IMR-90 (cell line): ENCODE data around the gene FOXC2.

Source experiments
- CEBPB ChIP-seq: IDR thresholded peaks from 2 replicates; pipeline ENCODE4 v1.6.1; 2012; ENCODE audit warnings: low read depth, low read length, improper control_type of control experiment
- CHD1 ChIP-seq: IDR thresholded peaks from 2 replicates; pipeline ENCODE4 v1.6.1; 2012; ENCODE audit warnings: low read depth, low read length, improper control_type of control experiment
- FOS ChIP-seq: fragments of 150-350 bp; IDR thresholded peaks from 2 replicates; pipeline ENCODE4 v1.6.1; 2016; ENCODE audit warnings: low read depth, low read length
- MAZ ChIP-seq: IDR thresholded peaks from 2 replicates; pipeline ENCODE4 v1.6.1; 2012; ENCODE audit warnings: low read depth, mild to moderate bottlenecking, low read length, improper control_type of control experiment, moderate library complexity, borderline replicate concordance
- POLR2A ChIP-seq: IDR thresholded peaks from 2 replicates; pipeline ENCODE4 v1.6.1; 2012; ENCODE audit warnings: mild to moderate bottlenecking, low read depth, low read length
- RAD21 ChIP-seq: IDR thresholded peaks from 2 replicates; pipeline ENCODE4 v1.6.1; 2012; ENCODE audit warnings: low read length, improper control_type of control experiment
- RCOR1 ChIP-seq: IDR thresholded peaks from 2 replicates; pipeline ENCODE4 v1.6.1; 2012; ENCODE audit warnings: mild to moderate bottlenecking, low read length, improper control_type of control experiment; ENCODE audit not compliant: insufficient replicate concordance
- SMC3 ChIP-seq: fragments of 150-350 bp; IDR thresholded peaks from 2 replicates; pipeline ENCODE4 v1.6.1; 2016; ENCODE audit warnings: low read depth, mild to moderate bottlenecking, antibody characterized with exemption, low read length, moderate library complexity
- TF ChIP-seq, protein P1 (sequence below): conservative IDR thresholded peaks from 2 replicates; pipeline ENCODE4 v1.5.1; 2012; ENCODE audit warnings: mild to moderate bottlenecking, low read depth, low read length, improper control_type of control experiment
- TF ChIP-seq, protein P2 (sequence below): fragments of 150-350 bp; IDR thresholded peaks from 2 replicates; pipeline ENCODE4 v1.6.1; 2016; ENCODE audit warnings: low read depth, mild to moderate bottlenecking, low read length, moderate library complexity, borderline replicate concordance

DNA sequence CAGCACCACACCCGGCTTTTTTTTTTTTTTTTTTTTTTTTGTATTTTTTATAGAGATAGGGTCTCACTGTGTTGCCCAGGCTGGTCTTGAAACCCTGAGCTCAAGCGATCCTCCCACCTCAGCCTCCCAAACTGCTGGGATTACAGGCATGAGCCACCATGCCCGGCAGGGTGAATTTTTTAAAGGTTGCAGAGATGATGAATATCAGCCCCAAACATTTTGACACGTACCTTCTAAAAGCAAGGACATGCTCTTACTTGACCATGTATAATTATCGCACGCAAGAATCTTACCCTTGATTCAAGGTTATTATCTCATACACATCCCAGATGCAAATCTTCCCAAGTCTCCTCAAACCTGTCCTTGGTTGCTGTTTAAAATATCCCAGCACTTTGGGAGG is 4.3 kb upstream of the FOXC2 start:
- TF ChIP-seq SMC3, result no peak
- TF ChIP-seq POLR2A, result no peak
- TF ChIP-seq, protein P1, sequence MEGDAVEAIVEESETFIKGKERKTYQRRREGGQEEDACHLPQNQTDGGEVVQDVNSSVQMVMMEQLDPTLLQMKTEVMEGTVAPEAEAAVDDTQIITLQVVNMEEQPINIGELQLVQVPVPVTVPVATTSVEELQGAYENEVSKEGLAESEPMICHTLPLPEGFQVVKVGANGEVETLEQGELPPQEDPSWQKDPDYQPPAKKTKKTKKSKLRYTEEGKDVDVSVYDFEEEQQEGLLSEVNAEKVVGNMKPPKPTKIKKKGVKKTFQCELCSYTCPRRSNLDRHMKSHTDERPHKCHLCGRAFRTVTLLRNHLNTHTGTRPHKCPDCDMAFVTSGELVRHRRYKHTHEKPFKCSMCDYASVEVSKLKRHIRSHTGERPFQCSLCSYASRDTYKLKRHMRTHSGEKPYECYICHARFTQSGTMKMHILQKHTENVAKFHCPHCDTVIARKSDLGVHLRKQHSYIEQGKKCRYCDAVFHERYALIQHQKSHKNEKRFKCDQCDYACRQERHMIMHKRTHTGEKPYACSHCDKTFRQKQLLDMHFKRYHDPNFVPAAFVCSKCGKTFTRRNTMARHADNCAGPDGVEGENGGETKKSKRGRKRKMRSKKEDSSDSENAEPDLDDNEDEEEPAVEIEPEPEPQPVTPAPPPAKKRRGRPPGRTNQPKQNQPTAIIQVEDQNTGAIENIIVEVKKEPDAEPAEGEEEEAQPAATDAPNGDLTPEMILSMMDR, result no peak
- TF ChIP-seq, protein P2, sequence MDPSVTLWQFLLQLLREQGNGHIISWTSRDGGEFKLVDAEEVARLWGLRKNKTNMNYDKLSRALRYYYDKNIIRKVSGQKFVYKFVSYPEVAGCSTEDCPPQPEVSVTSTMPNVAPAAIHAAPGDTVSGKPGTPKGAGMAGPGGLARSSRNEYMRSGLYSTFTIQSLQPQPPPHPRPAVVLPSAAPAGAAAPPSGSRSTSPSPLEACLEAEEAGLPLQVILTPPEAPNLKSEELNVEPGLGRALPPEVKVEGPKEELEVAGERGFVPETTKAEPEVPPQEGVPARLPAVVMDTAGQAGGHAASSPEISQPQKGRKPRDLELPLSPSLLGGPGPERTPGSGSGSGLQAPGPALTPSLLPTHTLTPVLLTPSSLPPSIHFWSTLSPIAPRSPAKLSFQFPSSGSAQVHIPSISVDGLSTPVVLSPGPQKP, result no peak
- no peak for TF ChIP-seq RAD21
- no peak for TF ChIP-seq FOS
- no peak for TF ChIP-seq MAZ
- TF ChIP-seq RCOR1, result no peak
- no peak for TF ChIP-seq CHD1
- TF ChIP-seq CEBPB, result no peak
